ENCODE data around the gene HEXD.
"Not testable (repeated sequence)": the region's sequence is repeated elsewhere in the genome, so short reads cannot be mapped to it uniquely, and the experiment has no call there.

The HEXD gene

DNA sequence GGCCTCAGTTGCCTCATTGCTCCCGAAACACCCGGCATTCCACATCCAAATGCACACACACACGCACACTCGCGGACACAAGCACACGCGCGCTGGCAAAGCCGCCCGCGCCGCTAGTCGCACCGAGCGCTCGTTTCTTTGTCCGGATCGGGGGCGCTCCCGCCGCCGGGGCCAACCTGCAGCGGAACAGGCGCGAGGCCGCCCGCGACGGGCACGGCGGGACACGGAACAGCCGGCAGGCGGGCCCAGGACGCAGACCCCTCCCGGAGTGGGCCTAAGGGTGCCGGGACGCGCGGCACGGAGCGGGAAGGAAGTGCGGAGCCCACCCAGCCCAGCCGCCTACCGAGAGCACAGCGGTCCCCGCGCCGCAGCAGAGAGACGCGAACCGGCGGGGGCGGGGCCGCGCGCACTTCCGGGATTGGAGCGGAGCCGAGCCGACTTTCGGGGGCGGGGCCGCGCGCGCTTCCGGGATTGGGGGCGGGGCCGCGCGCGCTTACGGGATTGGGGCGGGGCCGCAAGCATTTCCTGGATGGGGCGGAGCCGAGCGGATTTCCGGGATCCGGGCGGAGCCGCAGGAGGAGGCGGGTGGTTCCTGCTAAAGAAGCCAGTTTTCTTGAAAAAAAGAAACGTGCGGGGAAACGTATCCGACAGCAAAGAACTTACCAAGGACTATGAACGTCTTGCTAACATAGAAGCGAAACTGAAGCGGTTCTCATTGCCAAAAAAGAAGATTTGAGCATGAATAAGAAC is 32.4 kb downstream of the HEXD start, which contains the start of gene CYBC1:
CYBC1 (minus strand) TSS at position 396 of the 750 bp plus-strand sequence. CDS start 1,498 bp downstream, outside the sequence.
- peak; percentile 95 for TF ChIP-seq ELF4 (IDR thresholded peaks at IDR 0.05)
- no peak for TF ChIP-seq ARNT (IDR thresholded peaks at IDR 0.05)
- no peak for TF ChIP-seq CTBP1 (IDR thresholded peaks at IDR 0.05; ENCODE audit: borderline replicate concordance)
- no peak for TF ChIP-seq FOXK2 (IDR thresholded peaks at IDR 0.05)
- ChIA-PET POLR2A (no interaction called here), CTCF (interaction anchor here (0.9 kb wide), 1 partner anchor 95 kb away, joined by 3 read pairs; no protein-coding TSS in a partner anchor)
- peak; percentile 97 for DNase-seq (ENCODE audit: extremely low spot score)

DNA sequence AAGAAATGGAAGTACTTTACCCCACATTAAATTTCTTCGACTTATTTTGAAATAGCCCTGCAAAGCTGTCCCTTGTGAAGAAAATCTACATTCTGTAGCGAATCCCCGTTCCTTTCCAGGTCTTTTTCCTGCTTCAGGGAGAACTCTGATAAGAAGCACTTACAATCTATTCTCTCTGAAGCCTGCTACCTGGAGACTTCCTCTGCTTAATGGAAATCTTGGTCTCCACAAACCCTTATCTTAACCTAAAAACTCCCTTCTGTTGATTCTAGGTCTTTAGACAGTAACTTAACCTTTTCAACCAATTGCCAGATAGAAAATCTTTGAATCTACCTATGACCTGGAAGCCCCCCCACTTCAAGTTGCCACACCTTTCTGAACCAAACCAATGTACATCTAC is 34.0 kb downstream of the HEXD start:
- no peak for TF ChIP-seq HDGF (IDR thresholded peaks at IDR 0.05; ENCODE audit: borderline replicate concordance)
- TF ChIP-seq, protein P1, sequence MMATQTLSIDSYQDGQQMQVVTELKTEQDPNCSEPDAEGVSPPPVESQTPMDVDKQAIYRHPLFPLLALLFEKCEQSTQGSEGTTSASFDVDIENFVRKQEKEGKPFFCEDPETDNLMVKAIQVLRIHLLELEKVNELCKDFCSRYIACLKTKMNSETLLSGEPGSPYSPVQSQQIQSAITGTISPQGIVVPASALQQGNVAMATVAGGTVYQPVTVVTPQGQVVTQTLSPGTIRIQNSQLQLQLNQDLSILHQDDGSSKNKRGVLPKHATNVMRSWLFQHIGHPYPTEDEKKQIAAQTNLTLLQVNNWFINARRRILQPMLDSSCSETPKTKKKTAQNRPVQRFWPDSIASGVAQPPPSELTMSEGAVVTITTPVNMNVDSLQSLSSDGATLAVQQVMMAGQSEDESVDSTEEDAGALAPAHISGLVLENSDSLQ (IDR thresholded peaks at IDR 0.05): no peak
- no peak for TF ChIP-seq ZNF384 (IDR thresholded peaks at IDR 0.05)
- ChIA-PET POLR2A (interaction anchor here (1.1 to 1.2 kb wide), 2 partner anchors 10 to 14 kb away, joined by 3 read pairs; no protein-coding TSS in a partner anchor), CTCF (no interaction called here)
- no peak for DNase-seq (ENCODE audit: extremely low spot score)

DNA sequence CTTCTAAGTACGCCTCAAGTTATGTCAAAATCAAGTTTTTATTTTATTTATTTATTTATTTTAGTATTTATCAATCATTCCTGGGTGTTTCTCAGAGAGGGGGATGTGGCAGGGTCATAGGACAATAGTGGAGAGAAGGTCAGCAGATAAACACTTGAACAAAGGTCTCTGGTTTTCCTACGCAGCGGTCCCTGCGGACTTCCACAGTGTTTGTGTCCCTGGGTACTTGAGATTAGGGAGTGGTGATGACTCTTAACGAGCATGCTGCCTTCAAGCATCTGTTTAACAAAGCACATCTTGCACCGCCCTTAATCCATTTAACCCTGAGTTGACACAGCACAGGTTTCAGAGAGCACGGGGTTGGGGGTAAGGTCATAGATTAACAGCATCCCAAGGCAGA is 35.0 kb downstream of the HEXD start:
- POLR2A ChIA-PET; CTCF ChIA-PET; DNase-seq (ENCODE audit: extremely low spot score): not testable (repeated sequence)

DNA sequence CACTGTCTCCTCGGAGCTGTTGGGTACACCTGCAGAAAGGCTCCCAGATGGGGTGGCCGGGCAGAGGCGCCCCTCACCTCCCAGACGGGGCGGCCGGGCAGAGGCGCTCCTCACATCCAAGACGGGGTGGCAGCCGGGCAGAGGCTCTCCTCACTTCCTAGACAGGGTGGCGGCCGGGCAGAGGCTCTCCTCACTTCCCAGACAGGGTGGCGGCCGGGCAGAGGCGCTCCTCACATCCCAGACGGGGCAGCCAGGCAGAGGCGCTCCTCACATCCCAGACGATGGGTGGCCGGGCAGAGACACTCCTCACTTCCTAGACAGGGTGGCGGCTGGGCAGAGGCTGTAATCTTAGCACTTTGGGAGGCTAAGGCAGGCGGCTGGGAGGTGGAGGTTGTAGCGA is 35.6 kb downstream of the HEXD start:
- POLR2A ChIA-PET; CTCF ChIA-PET; DNase-seq (ENCODE audit: extremely low spot score): not testable (repeated sequence)

DNA sequence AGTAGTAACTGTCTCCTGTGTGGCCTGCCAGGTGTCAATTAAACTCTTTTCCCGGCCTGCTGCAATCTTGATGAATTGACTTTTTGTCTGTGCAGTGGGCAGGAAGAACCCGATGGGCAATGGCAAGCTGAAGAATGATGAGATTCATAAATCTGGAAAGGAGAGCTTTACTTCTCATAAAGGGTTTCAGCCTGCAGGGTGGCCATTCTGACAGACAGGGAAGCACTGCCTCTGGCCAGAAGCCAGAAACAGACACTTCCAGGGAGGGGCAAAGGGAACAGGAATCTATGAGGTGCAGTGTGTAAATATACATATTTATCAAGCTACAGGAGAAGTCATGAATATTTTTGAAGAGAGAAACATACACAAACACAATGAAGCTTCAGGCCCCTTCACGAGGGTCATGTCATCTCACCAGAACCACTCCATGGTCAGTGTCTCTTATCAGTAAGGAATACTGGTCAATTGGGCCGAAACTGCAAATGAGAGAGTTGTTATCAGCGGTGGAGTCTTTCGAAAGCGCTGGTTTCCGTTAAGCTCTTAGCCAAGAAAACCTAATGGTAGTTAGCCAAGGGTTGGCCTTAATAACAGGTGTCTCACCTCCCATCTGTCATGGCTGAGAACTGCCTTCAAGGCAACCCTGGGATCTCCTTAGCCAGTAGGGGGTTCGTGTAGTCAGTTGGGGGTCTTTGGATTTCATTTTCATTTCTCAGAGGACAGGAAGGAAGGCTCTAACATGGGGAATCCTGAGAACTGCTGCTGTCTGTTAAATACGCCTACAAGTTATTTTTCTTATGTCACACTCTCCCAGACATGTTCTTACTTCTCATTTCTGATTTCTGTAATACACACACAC is 39.2 kb downstream of the HEXD start:
- no peak for DNase-seq (ENCODE audit: extremely low spot score)
- POLR2A ChIA-PET: interaction anchor here (0.6 to 1.6 kb wide), 5 partner anchors 8 to 108 kb away, joined by 3 to 6 read pairs (median 3); partner anchors contain the start of gene FOXK2
- CTCF ChIA-PET: no interaction called here
- no peak for TF ChIP-seq ELF4 (IDR thresholded peaks at IDR 0.05)
- no peak for TF ChIP-seq ZNF384 (IDR thresholded peaks at IDR 0.05)
- no peak for TF ChIP-seq NFRKB (IDR thresholded peaks at IDR 0.05)
- TF ChIP-seq HDGF (IDR thresholded peaks at IDR 0.05; ENCODE audit: borderline replicate concordance): no peak
- TF ChIP-seq CTBP1 (IDR thresholded peaks at IDR 0.05; ENCODE audit: borderline replicate concordance): no peak
- TF ChIP-seq FOXM1 (IDR thresholded peaks at IDR 0.05; ENCODE audit: borderline replicate concordance): no peak
- no peak for TF ChIP-seq BHLHE40 (IDR thresholded peaks at IDR 0.05; ENCODE audit: borderline replicate concordance)
- no peak for TF ChIP-seq SUZ12 (IDR thresholded peaks at IDR 0.05)
- TF ChIP-seq L3MBTL2 (conservative IDR thresholded peaks at IDR 0.05): no peak
- TF ChIP-seq, protein P1 (IDR thresholded peaks at IDR 0.05): no peak
- no peak for TF ChIP-seq FOXA1 (IDR thresholded peaks at IDR 0.05)

DNA sequence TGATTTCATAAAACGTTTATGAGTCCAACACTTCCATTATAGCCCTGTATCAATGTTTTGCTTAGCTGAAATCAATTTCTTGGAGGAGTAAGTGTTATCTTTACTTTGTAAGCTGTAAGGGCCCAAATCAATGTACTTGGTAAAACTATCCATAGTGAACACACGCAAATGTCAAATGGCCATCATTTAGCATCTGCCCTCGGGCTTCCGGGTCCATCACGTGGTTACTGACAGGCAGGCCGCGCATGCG is 39.7 kb downstream of the HEXD start:
- POLR2A ChIA-PET: interaction anchor here (0.6 to 1.6 kb wide), 5 partner anchors 8 to 108 kb away, joined by 3 to 6 read pairs (median 3); partner anchors contain the start of gene FOXK2
- peak; percentile 91 for TF ChIP-seq L3MBTL2 (conservative IDR thresholded peaks at IDR 0.05)
- TF ChIP-seq FOXK2 (IDR thresholded peaks at IDR 0.05): no peak
- no peak for TF ChIP-seq CTBP1 (IDR thresholded peaks at IDR 0.05; ENCODE audit: borderline replicate concordance)
- TF ChIP-seq, protein P1 (IDR thresholded peaks at IDR 0.05): peak; percentile 94
- TF ChIP-seq ELF4 (IDR thresholded peaks at IDR 0.05): 0 out of 2 replicates have a peak, but pooled peaks have one; percentile 86
- CTCF ChIA-PET: no interaction called here
- DNase-seq (ENCODE audit: extremely low spot score): no peak

DNA sequence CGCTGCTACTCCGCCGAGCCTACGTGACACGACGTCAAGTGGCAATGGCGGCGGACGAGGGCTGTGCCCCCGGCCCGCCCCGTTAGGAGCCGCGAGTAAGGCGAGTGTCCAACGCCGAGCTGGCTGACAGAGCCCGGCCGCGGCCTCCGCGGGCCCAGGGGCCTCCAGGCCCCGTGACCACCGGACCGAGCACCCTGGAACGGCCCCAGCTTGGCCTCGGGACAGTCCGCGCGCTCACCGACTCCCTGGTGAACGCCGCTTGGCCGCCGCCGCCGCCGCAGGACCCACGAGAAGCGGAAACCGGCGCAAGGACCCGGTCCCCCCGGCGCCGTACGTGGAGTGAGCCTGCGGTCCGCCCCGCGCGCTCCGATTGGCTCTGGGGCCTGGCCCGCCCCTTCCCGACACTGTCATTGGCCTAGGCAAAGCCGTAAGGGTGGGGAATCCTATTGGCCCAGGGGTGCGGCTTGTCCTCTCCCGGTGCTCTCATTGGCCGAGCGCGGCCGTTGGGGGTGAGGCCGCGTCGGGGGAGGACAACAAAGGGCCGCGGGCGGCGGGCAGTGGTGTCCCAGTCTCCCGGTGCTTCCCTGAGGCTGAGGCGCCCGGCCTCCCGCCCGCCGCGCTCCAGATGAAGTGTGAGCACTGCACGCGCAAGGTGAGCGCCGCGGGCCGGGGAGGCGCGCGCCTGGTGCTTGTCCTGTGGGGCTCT is 40.2 kb downstream of the HEXD start, which contains the start of gene NARF:
NARF (plus strand) TSS at position 563 of the 706 bp plus-strand sequence; CDS start at position 626, 63 bp downstream.
- ChIA-PET POLR2A (interaction anchor here (0.6 to 1.6 kb wide), 6 partner anchors 9 to 109 kb away, joined by 3 to 6 read pairs (median 3); partner anchors contain the start of gene FOXK2), CTCF (no interaction called here)
- TF ChIP-seq FOXK2 (IDR thresholded peaks at IDR 0.05): no peak
- no peak for TF ChIP-seq TARDBP (IDR thresholded peaks at IDR 0.05)
- no peak for TF ChIP-seq SUZ12 (IDR thresholded peaks at IDR 0.05)
- TF ChIP-seq CTBP1 (IDR thresholded peaks at IDR 0.05; ENCODE audit: borderline replicate concordance): no peak
- TF ChIP-seq NFRKB (IDR thresholded peaks at IDR 0.05): no peak
- TF ChIP-seq FOXA1 (IDR thresholded peaks at IDR 0.05): no peak
- no peak for TF ChIP-seq ZNF384 (IDR thresholded peaks at IDR 0.05)
- TF ChIP-seq, protein P1 (IDR thresholded peaks at IDR 0.05): no peak
- TF ChIP-seq ELF4 (IDR thresholded peaks at IDR 0.05): peak; percentile 66
- no peak; the same call in 1 of the 2 replicates for TF ChIP-seq LEF1 (IDR thresholded peaks at IDR 0.05; ENCODE audit: borderline replicate concordance)
- peak; percentile 17; the same call in 1 of the 2 replicates for TF ChIP-seq FOXM1 (IDR thresholded peaks at IDR 0.05; ENCODE audit: borderline replicate concordance)
- peak; percentile 100 for TF ChIP-seq ARNT (IDR thresholded peaks at IDR 0.05)
- TF ChIP-seq L3MBTL2 (conservative IDR thresholded peaks at IDR 0.05): no peak; the same call in 1 of the 2 replicates
- no peak for TF ChIP-seq BHLHE40 (IDR thresholded peaks at IDR 0.05; ENCODE audit: borderline replicate concordance)
- TF ChIP-seq HDGF (IDR thresholded peaks at IDR 0.05; ENCODE audit: borderline replicate concordance): no peak
- no peak for TF ChIP-seq SP1 (IDR thresholded peaks at IDR 0.05)
- DNase-seq (ENCODE audit: extremely low spot score): peak; percentile 97

Measured in HEK293T (cell line).